ENCODE results near the gene COLQ.

DNA sequence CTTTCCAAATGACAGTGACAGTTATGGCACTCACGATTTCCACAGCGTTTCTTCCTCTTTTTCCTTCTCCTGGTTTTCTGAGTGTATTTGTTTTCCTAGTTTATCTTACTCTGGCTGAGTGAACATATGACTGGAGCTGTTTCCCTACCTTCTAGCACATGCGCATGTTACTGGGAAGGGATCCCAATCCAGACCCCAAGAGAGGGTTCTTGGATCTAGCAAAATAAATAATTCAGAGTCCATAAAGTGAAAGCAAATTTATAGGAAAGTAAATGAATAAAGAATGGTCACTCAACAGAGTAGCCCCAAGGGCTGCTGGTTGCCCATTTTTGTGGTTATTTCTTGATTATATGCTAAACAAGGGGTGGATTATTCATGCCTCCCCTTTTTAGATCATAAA is 118.0 kb downstream of the COLQ start:
- no peak for TF ChIP-seq POLR2A (IDR thresholded peaks at IDR 0.05; ENCODE audit: low read length)
- no peak for TF ChIP-seq GATA1 (IDR thresholded peaks at IDR 0.05; ENCODE audit: low read depth, low read length)
